Measurements from ENCODE around the gene EML1. TPM values are rescaled to one million over a fixed set of nuclear protein-coding genes. Genes with fewer than 3 reads are reported as not detected.

EML1 gene
- total and polyA plus RNA-seq, 2 of the 13 experiments (the other 11 are each of a cell fraction or from before 2014, with no cell fraction given): 0.59 to 1.7 TPM

DNA sequence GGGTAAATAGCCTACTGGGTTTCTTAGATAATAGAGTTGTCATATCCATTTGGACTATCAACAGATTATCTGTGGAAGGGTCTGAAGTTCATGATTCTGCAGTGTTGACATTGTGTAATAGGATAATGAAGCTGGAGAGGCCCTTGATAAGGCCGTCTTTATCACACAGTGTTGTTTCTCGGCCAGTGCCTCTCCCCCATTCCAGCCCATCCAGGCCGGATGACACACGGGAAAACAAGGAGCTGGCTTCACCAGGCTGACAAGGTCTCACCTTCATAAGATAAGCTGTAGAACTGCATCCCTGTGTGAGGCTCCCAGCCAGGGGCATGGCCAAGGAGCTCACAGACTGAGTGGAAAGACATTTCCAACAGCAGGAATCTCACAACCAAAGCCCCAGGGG, 8.7 kb upstream of the EML1 start (continued):
- TF ChIP-seq GLMP (CRISPR knock-in tag; IDR thresholded peaks at IDR 0.05; ENCODE audit: borderline replicate concordance) (no peak), ZMAT3 (CRISPR knock-in tag; conservative IDR thresholded peaks at IDR 0.05) (no peak), ZBTB40 (IDR thresholded peaks at IDR 0.05) (no peak), ZBTB40 (CRISPR knock-in tag; IDR thresholded peaks at IDR 0.05) (no peak), ZFYVE20 (CRISPR knock-in tag; IDR thresholded peaks at IDR 0.05; ENCODE audit: borderline replicate concordance, low read depth) (no peak), ATAD3A (CRISPR knock-in tag; IDR thresholded peaks at IDR 0.05) (no peak), PAXIP1 (CRISPR knock-in tag; conservative IDR thresholded peaks at IDR 0.05) (peak; percentile 84), ZNF354B (CRISPR knock-in tag; IDR thresholded peaks at IDR 0.05) (no peak), TCF12 (IDR thresholded peaks at IDR 0.05) (no peak), TCF12 (CRISPR knock-in tag; IDR thresholded peaks at IDR 0.05) (no peak), MIXL1 (CRISPR knock-in tag; IDR thresholded peaks at IDR 0.05) (peak; percentile 96)
- TF ChIP-seq, protein P1, sequence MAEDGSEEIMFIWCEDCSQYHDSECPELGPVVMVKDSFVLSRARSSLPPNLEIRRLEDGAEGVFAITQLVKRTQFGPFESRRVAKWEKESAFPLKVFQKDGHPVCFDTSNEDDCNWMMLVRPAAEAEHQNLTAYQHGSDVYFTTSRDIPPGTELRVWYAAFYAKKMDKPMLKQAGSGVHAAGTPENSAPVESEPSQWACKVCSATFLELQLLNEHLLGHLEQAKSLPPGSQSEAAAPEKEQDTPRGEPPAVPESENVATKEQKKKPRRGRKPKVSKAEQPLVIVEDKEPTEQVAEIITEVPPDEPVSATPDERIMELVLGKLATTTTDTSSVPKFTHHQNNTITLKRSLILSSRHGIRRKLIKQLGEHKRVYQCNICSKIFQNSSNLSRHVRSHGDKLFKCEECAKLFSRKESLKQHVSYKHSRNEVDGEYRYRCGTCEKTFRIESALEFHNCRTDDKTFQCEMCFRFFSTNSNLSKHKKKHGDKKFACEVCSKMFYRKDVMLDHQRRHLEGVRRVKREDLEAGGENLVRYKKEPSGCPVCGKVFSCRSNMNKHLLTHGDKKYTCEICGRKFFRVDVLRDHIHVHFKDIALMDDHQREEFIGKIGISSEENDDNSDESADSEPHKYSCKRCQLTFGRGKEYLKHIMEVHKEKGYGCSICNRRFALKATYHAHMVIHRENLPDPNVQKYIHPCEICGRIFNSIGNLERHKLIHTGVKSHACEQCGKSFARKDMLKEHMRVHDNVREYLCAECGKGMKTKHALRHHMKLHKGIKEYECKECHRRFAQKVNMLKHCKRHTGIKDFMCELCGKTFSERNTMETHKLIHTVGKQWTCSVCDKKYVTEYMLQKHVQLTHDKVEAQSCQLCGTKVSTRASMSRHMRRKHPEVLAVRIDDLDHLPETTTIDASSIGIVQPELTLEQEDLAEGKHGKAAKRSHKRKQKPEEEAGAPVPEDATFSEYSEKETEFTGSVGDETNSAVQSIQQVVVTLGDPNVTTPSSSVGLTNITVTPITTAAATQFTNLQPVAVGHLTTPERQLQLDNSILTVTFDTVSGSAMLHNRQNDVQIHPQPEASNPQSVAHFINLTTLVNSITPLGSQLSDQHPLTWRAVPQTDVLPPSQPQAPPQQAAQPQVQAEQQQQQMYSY (CRISPR knock-in tag; IDR thresholded peaks at IDR 0.05): peak; percentile 91
